Endothelial cell of umbilical vein (primary cell): Measurements from ENCODE around the gene MBLAC1. TPM values are rescaled to one million over a fixed set of nuclear protein-coding genes. Genes with fewer than 3 reads are reported as not detected.

Experiments used
- BruUV-seq: library from RNA; stranded (reverse); fragments of 400-500 nt; replicated peaks from 2 replicates; lab custom pipeline; 2021; lab: Mats Ljungman, UMichigan
- CTCF ChIA-PET: fragments of 300-600, 350-600 bp; sonication (Branson Sonifier 250); formaldehyde crosslinking; loops from one replicate; lab custom pipeline; 2021; ENCODE audit warnings: antibody characterized with exemption, inconsistent platforms; lab: Charles Lee
- POLR2A ChIA-PET: fragments of 300-600, 350-600 bp; sonication (Branson Sonifier 250); formaldehyde crosslinking; loops from one replicate; lab custom pipeline; 2021; ENCODE audit warnings: antibody characterized with exemption, inconsistent platforms; lab: Charles Lee
- DNase-seq: peaks from one replicate; pipeline ENCODE4 v3.0.0-alpha.2; 2011; ENCODE audit warnings: low read depth, low spot score
- FAIRE-seq: peaks from 2 replicates; lab custom pipeline; 2011; peaks lifted over from hg19 to GRCh38; lab: Jason Lieb, UNC
- H2AFZ ChIP-seq: 2 replicates; pipeline ENCODE4 v1.6.0; 2012; ENCODE audit warnings: low read depth, low read length, control low read depth, inconsistent platforms
- H3K27ac ChIP-seq: 2 replicates; pipeline ENCODE4 v1.5.1; 2011; ENCODE audit warnings: low read depth, mild to moderate bottlenecking, control low read depth, low read length, moderate library complexity; ENCODE audit not compliant: insufficient read depth
- H3K27me3 ChIP-seq, 2 experiments: 2 replicates each; pipeline versions ENCODE4 v1.6.0 to v1.6.1; 2011; ENCODE audit warnings: low read length in 2 of 2, mixed read lengths in 1 of 2; ENCODE audit not compliant: control insufficient read depth in 2 of 2, insufficient read depth in 2 of 2
- H3K36me3 ChIP-seq, 2 experiments: 2 replicates in 1 of 2; 3 replicates in 1 of 2; pipeline ENCODE4 v1.5.1; 2011; ENCODE audit warnings: low read length in 2 of 2, mild to moderate bottlenecking in 1 of 2, moderate library complexity in 1 of 2; ENCODE audit not compliant: control insufficient read depth in 2 of 2, insufficient read depth in 2 of 2; ENCODE audit errors: extremely low read depth in 1 of 2
- H3K4me1 ChIP-seq: 3 replicates; pipeline ENCODE4 v1.5.1; 2011; ENCODE audit warnings: mild to moderate bottlenecking, low read length; ENCODE audit not compliant: control insufficient read depth, insufficient read depth; ENCODE audit errors: extremely low read depth
- H3K4me2 ChIP-seq: 2 replicates; pipeline ENCODE4 v1.6.1; 2011; ENCODE audit warnings: low read length, control low read depth, mixed read lengths; ENCODE audit not compliant: insufficient read depth
- H3K4me3 ChIP-seq, 3 experiments: fragments of 200-600 bp in 1 of 3; sonication (generic), shearing (Covaris generic) in 1 of 3; replicated peaks in 1 of 3; 2 replicates each; pipeline ENCODE4 v1.5.1; 2011 to 2016; ENCODE audit warnings: control low read depth in 3 of 3, low read length in 3 of 3, mild to moderate bottlenecking in 2 of 3, inconsistent platforms in 1 of 3, low read depth in 1 of 3, moderate library complexity in 1 of 3; ENCODE audit not compliant: insufficient read depth in 1 of 3
- H3K79me2 ChIP-seq: 2 replicates; pipeline ENCODE4 v1.6.0; 2012; ENCODE audit warnings: low read length, inconsistent platforms; ENCODE audit not compliant: control insufficient read depth, insufficient read depth
- H3K9ac ChIP-seq: replicated peaks from 2 replicates; pipeline ENCODE3; 2011; ENCODE audit warnings: low read length, control low read depth; ENCODE audit not compliant: insufficient read depth; ENCODE audit errors: extremely low read depth
- H3K9me1 ChIP-seq: replicated peaks from 3 replicates; pipeline ENCODE4 v1.6.0; 2011; ENCODE audit warnings: mild to moderate bottlenecking, low read length; ENCODE audit not compliant: control insufficient read depth, insufficient read depth; ENCODE audit errors: extremely low read depth
- H3K9me3 ChIP-seq: replicated peaks from 2 replicates; pipeline ENCODE4 v1.5.1; 2012; ENCODE audit warnings: low read length, inconsistent platforms; ENCODE audit not compliant: control insufficient read depth, insufficient read depth
- H4K20me1 ChIP-seq: replicated peaks from 2 replicates; pipeline ENCODE3; 2011; ENCODE audit warnings: mild to moderate bottlenecking, low read length; ENCODE audit not compliant: control insufficient read depth, insufficient read depth; ENCODE audit errors: extremely low read depth
- EZH2 ChIP-seq: IDR thresholded peaks from 2 replicates; pipeline ENCODE4 v1.6.1; 2012; ENCODE audit warnings: borderline replicate concordance, low read depth, mild to moderate bottlenecking, moderate library complexity, low read length, inconsistent platforms; ENCODE audit not compliant: severe bottlenecking
- FOS ChIP-seq: IDR thresholded peaks from 2 replicates; pipeline ENCODE4 v1.6.1; 2011; ENCODE audit warnings: mild to moderate bottlenecking, low read length, moderate library complexity, borderline replicate concordance; ENCODE audit not compliant: insufficient read depth
- GATA2 ChIP-seq: IDR thresholded peaks from 2 replicates; pipeline ENCODE4 v1.7.0; 2011; ENCODE audit warnings: low read depth, mild to moderate bottlenecking, moderate library complexity, mixed read lengths, low read length; ENCODE audit not compliant: insufficient read length, insufficient read depth
- MAX ChIP-seq: IDR thresholded peaks from 2 replicates; pipeline ENCODE4 v1.6.1; 2011; ENCODE audit not compliant: insufficient read depth, insufficient read length
- POLR2A ChIP-seq: IDR thresholded peaks from 2 replicates; pipeline ENCODE4 v1.6.1; 2012; ENCODE audit warnings: low read depth, mild to moderate bottlenecking, control low read depth, low read length
- POLR2AphosphoS5 ChIP-seq: IDR thresholded peaks from 2 replicates; pipeline ENCODE4 v1.6.1; 2012; ENCODE audit warnings: low read depth, mild to moderate bottlenecking, control low read depth, low read length, moderate library complexity; ENCODE audit not compliant: insufficient read depth
- dilution Hi-C: fragments of 300-500 bp; cut with MboI; formaldehyde crosslinking; loops from one replicate; pipeline ENCODE4 v1.15.0; 2019; ENCODE audit warnings: low sequenced_read_pairs; ENCODE audit not compliant: extremely low pct_ligation_motif_present
- intact Hi-C: fragments of 100-400 bp; cut with micrococcal nuclease; formaldehyde crosslinking; loops from one replicate; pipeline ENCODE4 v1.10.0; 2022
- polyA plus RNA-seq, 4 experiments: library from polyadenylated mRNA; depleted of rRNA in 3 of 4; stranded (reverse) in 3 of 4; unstranded in 1 of 4; fragments of >200 nt; gene quantifications; 2 replicates each; pipeline versions ENCODE4 v1.2.1 to v1.2.3, GENCODE V29; 2011 to 2012; ENCODE audit warnings: missing spikeins in 1 of 4
- total RNA-seq: library from RNA; stranded (reverse); gene quantifications from 2 replicates; pipeline ENCODE4 v1.2.3, GENCODE V29; 2021

Gene MBLAC1
- total and polyA plus RNA-seq, 2 donors (not counting 3 experiments of a cell fraction or from before 2014, with no cell fraction given) = 1.8 to 2.1 TPM

- H3K4me2 ChIP-seq = peak overlapping the region; percentile 94
- no peak for TF ChIP-seq FOS
- no peak for TF ChIP-seq GATA2
- TF ChIP-seq POLR2AphosphoS5 = no peak
- no peak for TF ChIP-seq MAX
- TF ChIP-seq EZH2 = no peak
- no peak for TF ChIP-seq POLR2A
- H3K9me3 ChIP-seq = no peaks in the 10 kb centered on the region
- dilution Hi-C loops = no loop called here
- ChIA-PET CTCF (interaction anchor here (1.1 to 1.3 kb wide), 2 partner anchors 17 to 31 kb away, joined by 3 to 5 read pairs; no protein-coding TSS in a partner anchor), POLR2A (interaction anchor here (1.0 to 1.9 kb wide), 2 partner anchors 9 to 12 kb away, joined by 3 to 10 read pairs; no protein-coding TSS in a partner anchor)
- FAIRE-seq (no peak), DNase-seq (peak; percentile 45)
- H3K27ac ChIP-seq = peak overlapping the region; percentile 84
- H4K20me1 ChIP-seq = no peaks in the 10 kb centered on the region
- H3K36me3 ChIP-seq = peaks cover 34 to 36% of the 10 kb centered on the region in 2 experiments
- intact Hi-C loops = no loop called here
- no peaks in the 10 kb centered on the region for H3K27me3 ChIP-seq
- H3K9ac ChIP-seq = peak overlapping the region; percentile 92
- no peak overlapping the region for H2AFZ ChIP-seq
- BruUV-seq = no TSS peak
- peaks cover 18% of the 10 kb centered on the region for H3K4me1 ChIP-seq
- no peaks in the 10 kb centered on the region for H3K9me1 ChIP-seq
- peaks cover 44% of the 10 kb centered on the region for H3K79me2 ChIP-seq
- H3K4me3 ChIP-seq = peak overlapping the region in 2 of 3 experiments; percentile 75 to 96
Observed at GRCh38 chr7:100099452-100099851, 27.3 kb upstream of the MBLAC1 start.
